NCI-H1092 (cell line): ENCODE results near the gene SERPINI1.
"Not testable (repeated sequence)": the region's sequence is repeated elsewhere in the genome, so short reads cannot be mapped to it uniquely, and the experiment has no call there.

Experiments
- DNase-seq: peaks from one replicate; lab custom pipeline; 2025; lab: John Stamatoyannopoulos, UW

Gene SERPINI1

GRCh38 chr3:167798443-167798842, 62.9 kb downstream of the SERPINI1 start:
- DNase-seq: no peak

DNA sequence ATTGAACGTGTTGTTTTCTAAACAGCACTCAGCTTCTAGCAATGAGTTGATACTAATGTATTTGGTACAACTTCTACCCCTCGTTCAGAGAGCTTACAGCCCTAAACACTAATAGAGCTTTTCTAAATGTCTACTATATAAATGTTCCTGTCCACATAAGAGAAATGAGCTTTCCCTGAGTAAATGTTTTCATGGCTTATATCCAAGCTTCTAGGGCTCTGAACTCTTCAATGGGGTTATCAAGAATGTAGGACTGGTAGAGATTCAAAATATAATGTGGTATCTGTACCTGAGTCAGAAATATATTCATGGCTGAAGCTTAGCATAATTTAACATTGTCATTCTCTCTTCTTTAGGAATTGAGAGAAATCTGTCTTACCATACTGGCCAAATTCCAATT, 73.4 kb downstream of the SERPINI1 start:
- no peak for DNase-seq

GRCh38 chr3:167810236-167810635, 74.7 kb downstream of the SERPINI1 start:
- no peak for DNase-seq

GRCh38 chr3:167811031-167811430, 75.5 kb downstream of the SERPINI1 start:
- no peak for DNase-seq

GRCh38 chr3:167813169-167814123, 77.9 kb downstream of the SERPINI1 start:
- no peak for DNase-seq

- DNase-seq: peak; percentile 49
Observed at GRCh38 chr3:167814441-167814951, 79.0 kb downstream of the SERPINI1 start.

GRCh38 chr3:167816953-167817352, 81.4 kb downstream of the SERPINI1 start:
- no peak for DNase-seq

DNA sequence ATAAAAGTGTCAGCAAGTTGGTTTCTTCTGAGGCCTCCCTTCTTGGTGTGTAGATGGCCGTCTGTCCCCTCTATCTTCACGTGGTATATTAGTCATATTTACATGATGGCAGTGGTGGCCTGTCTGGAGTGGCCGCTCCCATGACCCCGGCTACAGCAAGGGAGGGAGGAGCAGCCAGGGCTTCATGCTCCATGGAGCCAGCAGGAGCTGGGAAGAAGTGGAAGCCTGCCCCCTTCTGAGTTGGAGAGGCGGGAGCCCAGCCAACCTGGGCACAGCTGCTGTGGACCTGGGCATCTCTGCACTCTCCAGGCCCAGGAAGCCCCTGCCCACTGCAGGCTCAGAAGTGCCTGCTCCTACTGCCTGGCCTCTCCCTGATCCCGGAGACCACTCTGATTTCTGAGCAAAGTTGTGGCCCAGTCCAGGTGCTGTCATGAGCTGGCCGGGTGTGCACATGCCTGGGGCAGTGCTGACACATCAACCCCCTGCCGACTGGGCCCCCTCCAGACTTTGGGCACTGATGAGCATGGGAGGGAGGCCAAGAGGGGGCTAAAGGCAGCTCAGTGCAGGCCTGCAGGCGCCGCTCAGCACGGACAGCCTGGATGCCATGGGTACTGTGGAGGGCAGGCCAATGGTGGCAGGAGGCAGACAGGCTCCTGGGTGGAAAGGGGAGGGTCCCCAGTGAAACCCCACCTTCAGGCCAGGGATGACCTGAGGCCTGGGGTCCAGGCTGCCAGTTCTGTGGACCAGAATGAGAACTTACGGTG, 84.8 kb downstream of the SERPINI1 start:
- DNase-seq: no peak

DNA sequence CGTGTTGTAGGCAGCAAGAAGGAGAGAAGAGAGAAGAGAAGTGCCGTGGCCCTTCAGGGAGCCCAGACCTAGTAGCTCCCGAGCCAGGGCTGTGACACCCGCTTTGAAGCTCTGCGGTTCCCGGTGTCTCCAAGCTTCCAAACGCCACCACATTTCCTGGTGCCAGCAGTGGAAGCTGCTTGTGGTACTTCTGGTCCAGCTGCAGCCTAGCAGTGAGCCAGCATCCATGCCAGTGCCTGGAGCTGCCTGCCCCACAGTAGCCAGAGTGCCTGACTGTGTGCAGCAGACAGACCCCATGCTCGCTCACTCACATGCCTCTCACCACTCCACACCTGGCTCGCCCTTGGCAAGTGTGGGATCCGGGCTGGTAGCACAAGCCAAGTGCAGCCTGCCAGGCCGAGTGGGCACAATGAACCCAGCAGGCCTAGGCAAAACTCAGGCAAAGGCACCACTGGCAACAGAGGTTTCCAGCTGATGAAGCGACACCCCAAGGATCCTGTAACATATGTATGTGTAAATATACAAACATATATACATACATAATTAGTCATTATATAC, 85.8 kb downstream of the SERPINI1 start:
- DNase-seq: no peak

DNA sequence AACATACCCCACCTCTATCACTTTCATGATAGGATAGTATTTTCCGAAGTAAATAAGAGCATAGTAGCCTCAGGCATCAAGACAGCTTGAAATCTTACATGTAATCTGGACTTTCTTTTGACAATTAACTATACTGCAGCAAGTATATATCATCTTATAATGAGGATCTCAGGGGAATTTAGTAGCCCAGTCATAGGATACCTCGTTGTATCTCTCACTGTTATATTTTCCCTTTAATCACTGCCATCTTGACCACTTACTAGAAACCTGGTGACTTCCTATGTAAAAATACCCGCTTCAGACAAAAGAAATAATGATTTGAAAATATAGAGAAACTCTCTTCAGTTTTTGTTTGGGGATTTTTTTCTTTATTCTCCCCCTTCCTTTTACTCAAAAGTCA, 88.2 kb downstream of the SERPINI1 start:
- DNase-seq: no peak

DNA sequence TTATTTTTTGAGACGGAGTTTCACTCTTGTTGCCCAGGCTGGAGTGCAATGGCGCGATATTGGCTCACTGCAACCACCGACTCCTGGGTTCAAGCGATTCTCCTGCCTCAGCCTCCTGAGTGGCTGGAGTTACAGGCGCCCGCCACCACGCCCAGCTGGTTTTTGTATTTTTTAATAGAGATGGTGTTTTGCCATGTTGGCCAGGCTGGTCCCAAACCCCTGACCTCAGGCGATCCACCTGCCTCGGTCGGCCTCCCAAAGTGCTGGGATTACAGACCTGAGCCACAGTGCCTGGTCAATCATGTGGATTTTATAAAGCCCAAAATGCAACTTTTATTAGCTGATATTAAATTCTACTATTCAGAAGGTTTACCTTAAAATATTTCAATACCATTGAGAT, 92.1 kb downstream of the SERPINI1 start:
- not testable (repeated sequence) for DNase-seq

DNA sequence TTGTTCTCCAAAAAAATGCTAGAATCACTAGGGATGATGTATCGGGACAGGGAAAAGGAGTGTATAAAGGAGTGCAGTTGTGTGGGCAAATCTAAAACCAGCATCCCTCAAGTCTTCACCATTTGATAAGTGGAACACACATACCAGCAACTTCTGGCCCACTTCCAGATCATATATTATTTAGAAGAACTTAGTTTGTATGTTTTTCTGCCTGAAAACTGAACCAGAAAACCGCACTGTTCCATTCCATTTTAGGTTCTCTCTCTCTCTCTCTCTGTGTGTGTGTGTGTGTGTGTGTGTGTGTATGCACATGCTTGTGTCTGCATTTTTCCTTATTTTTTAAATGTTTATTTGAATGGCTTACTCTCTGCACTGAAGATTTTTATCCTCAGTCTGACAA, 93.5 kb downstream of the SERPINI1 start:
- DNase-seq: no peak

DNA sequence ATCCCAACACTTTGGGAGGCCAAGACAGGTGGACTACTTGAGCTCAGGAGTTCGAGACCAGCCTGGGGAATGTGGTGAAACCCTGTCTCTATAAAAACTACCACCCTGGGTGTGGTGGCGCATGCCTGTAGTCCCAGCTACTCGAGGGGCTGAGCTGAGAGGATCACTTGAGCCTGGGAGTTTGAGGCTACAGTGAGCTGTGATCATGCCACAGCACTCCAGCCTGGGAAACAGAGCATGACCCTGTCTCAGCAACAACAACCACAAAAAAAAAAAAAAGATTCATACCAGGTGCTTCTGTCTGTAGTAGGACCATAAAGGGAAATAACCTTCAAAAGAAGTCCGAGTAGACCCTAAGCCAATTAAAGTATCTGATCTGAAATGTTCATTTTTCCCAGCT, 94.5 kb downstream of the SERPINI1 start:
- DNase-seq: no peak

DNA sequence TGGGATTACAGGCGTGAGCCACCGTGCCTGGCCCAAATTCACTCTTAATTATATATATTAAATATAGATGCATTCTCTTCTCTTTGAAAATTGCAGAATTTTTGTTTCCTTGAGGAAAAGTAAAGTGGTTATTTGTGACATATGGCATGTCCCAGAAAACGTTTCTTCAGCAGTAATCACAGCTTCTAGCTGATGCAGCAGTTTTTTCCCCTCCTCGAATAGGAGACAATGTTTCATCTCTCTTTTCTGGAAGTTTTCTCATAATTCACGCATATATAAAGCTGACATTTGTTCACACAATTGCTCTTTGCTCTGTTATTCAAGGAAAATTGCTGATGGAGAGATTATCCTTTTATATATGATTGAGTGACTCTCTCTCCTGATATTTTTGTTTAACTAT, 99.8 kb downstream of the SERPINI1 start:
- DNase-seq: no peak

DNA sequence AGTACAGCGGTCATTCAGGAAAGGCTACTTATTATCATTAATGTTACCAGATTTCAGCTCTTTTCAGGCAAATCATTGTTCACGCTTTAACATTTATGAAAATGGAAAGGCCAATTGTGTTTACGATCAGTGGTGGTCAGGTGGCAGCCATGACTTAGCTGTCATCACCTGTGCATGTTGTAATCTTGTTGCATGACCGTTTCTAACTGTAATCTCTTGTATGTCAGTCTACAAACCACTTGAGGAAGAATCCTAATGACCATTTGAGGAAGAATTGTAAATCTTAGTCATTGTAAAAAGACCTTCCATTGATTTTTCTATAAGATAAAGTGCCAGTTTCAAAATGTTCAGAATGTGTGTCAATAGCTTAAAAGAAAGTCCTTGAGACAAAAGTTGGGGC, 100.4 kb downstream of the SERPINI1 start:
- DNase-seq: no peak

DNA sequence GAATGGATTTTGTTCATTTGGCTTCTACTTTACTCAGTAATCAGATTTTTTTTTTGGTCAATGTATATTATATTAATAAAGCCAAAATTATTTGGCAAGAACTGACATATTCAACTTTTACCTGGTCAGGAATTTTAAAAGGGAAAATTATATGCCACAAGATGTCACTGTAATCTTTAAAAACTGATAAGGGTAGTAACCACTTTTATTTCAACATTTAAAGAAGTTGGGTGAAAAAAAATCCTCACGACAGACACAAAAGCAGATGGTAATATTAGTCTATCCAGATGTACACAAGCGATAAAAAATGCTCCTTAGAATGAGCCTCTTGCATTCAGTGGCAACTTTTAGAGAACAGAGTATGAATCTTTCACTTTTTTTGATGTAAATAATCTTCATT, 101.9 kb downstream of the SERPINI1 start:
- no peak for DNase-seq

DNA sequence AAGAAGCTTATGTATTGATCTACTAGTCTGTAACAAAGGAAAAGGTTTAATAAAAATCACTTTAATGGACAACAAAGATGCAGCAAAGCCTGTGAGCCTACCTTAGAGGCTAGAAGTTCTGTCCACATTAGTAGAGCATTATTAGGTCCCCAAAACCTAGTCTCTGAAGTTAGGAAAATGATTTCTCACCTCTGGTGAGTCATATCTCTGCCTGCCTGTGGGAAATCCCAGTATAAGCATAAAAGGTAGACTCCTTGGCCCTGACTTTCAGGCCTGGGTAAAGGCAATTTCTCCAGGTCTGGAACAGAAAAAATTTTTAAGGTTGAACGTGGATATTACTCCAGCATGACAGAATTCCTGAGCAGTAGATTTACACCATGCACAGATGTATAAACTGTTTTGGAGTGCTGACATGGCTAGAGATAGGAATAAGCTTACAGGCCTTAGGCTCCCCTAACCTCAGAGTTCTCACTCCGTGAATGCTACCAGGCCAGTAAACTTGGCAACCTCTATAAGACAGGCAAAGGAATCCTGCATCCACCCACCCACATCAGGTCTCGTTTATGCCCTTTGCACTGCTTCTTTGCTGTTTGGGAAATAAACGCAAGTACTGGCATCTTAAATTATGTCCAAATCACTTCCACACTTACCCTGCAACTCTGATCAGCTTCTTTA, 104.1 kb downstream of the SERPINI1 start:
- no peak for DNase-seq

- DNase-seq: no peak
Observed at GRCh38 chr3:167840247-167840646, 104.7 kb downstream of the SERPINI1 start.

DNA sequence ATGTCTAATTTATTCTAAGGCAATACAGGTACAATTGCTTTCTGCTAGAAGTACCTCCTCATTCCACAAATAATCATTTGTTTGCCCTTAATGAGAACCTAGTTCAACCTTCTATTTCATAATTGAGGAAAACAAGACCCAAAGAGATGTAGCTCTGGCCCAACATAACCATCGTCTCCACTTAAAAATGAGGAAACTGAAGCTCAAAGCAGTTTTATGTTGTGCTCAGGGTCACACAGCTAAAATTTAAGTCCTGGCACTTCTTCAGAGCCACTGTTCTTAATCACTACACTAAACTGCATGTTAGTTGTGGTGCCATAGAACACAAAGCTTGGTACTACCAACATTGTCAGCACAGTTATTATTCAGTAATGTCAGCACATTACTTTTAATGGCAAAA, 108.0 kb downstream of the SERPINI1 start:
- no peak for DNase-seq

DNA sequence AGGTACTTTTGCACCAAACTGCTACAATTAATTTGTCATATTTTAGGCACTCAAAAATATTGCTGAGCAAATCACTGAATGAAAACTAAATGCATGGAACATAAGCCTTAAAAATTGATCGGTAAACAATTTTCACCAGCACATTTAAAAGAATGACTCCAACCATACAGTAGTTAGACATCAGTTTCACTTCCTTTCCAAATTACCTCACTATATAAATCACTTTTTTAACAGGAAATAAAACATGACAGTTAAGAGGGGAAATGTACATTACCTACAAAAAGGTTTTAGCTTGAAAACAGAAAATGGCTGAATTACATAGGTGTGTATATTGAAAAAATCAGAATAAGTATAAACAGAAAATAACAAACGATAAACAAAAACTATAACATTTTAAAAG, 108.4 kb downstream of the SERPINI1 start:
- DNase-seq: no peak

- DNase-seq: no peak
Observed at GRCh38 chr3:167844528-167844927, 109.0 kb downstream of the SERPINI1 start.

GRCh38 chr3:167851171-167851570, 115.7 kb downstream of the SERPINI1 start:
- DNase-seq: no peak
